GM12878 (cell line): ENCODE measurements around the gene HCK. TPM values are rescaled to one million over a fixed set of nuclear protein-coding genes. Genes with fewer than 3 reads are reported as not detected.

Experiments
- ATAC-seq: fragments of 200-7000 bp; cut with Tn5 transposase; 3 replicates; pipeline ENCODE4 v1.9.1; 2020; ENCODE audit warnings: mild to moderate bottlenecking, moderate library complexity
- BruUV-seq: library from RNA; stranded (reverse); fragments of 400-500 nt; replicated peaks from 2 replicates; lab custom pipeline; 2021; lab: Mats Ljungman, UMichigan
- CTCF ChIA-PET: fragments of 300-600 bp; sonication (Branson Sonifier 250); formaldehyde crosslinking; extraction: SDS; loops from one replicate; lab custom pipeline; 2021; ENCODE audit warnings: inconsistent platforms; lab: Yijun Ruan, JAX
- POLR2A ChIA-PET: fragments of 350-600 bp; formaldehyde crosslinking; extraction: SDS; loops from one replicate; lab custom pipeline; 2021; ENCODE audit warnings: inconsistent platforms; lab: Charles Lee
- RAD21 ChIA-PET: fragments of 300-600 bp; sonication (Branson Sonifier 250); formaldehyde crosslinking; loops from one replicate; lab custom pipeline; 2023; ENCODE audit warnings: antibody characterized with exemption; ENCODE audit not compliant: unreplicated experiment; lab: Charles Lee
- SMC1A ChIA-PET: fragments of 300-600 bp; sonication (Branson Sonifier 250); formaldehyde crosslinking; loops from one replicate; lab custom pipeline; 2023; ENCODE audit not compliant: unreplicated experiment, uncharacterized antibody; lab: Charles Lee
- DNase-seq: peaks from one replicate; pipeline ENCODE4 v3.0.0-alpha.2; 2011; ENCODE audit warnings: low read depth, low spot score
- FAIRE-seq: peaks from 3 replicates; lab custom pipeline; 2011; peaks lifted over from hg19 to GRCh38; lab: Jason Lieb, UNC
- H2AFZ ChIP-seq: 2 replicates; pipeline ENCODE4 v1.6.0; 2011; ENCODE audit warnings: low read depth, low read length, control low read depth; ENCODE audit not compliant: control insufficient read depth
- H3K27ac ChIP-seq: 2 replicates; pipeline ENCODE4 v1.5.1; 2011; ENCODE audit warnings: control low read depth; ENCODE audit not compliant: control insufficient read depth, insufficient read depth
- H3K27me3 ChIP-seq, 2 experiments: replicated peaks in 1 of 2; 2 replicates each; pipeline versions ENCODE4 v1.6.0 to v1.6.1; 2011; ENCODE audit warnings: low read length in 1 of 2; ENCODE audit not compliant: control insufficient read depth in 2 of 2, insufficient read depth in 2 of 2
- H3K36me3 ChIP-seq, 2 experiments: 2 replicates each; pipeline ENCODE4 v1.5.1; 2011; ENCODE audit warnings: low read length in 1 of 2; ENCODE audit not compliant: control insufficient read depth in 2 of 2, insufficient read depth in 2 of 2
- H3K4me1 ChIP-seq: 2 replicates; pipeline ENCODE4 v1.6.1; 2011; ENCODE audit warnings: mild to moderate bottlenecking, low read length, moderate library complexity, mixed read lengths; ENCODE audit not compliant: control insufficient read depth, insufficient read depth
- H3K4me2 ChIP-seq: 2 replicates; pipeline ENCODE4 v1.6.0; 2011; ENCODE audit warnings: control low read depth; ENCODE audit not compliant: control insufficient read depth, insufficient read depth
- H3K4me3 ChIP-seq: fragments of 200-600 bp; sonication (generic); 2 replicates; pipeline ENCODE4 v1.5.1; 2016
- H3K79me2 ChIP-seq: 2 replicates; pipeline ENCODE4 v1.6.0; 2011; ENCODE audit warnings: low read length; ENCODE audit not compliant: control insufficient read depth, insufficient read depth
- H3K9ac ChIP-seq: 2 replicates; pipeline ENCODE4 v1.8.0; 2011; ENCODE audit warnings: low read length, control low read depth, mixed read lengths; ENCODE audit not compliant: control insufficient read depth, insufficient read depth
- H3K9me3 ChIP-seq: replicated peaks from 3 replicates; pipeline ENCODE4 v1.5.1; 2011; ENCODE audit warnings: mild to moderate bottlenecking, low read length; ENCODE audit not compliant: control insufficient read depth, insufficient read depth
- H4K20me1 ChIP-seq: 2 replicates; pipeline ENCODE4 v1.6.0; 2011; ENCODE audit not compliant: control insufficient read depth, insufficient read depth
- IKZF1 ChIP-seq: fragments of 450-650 bp; conservative IDR thresholded peaks from 2 replicates; pipeline ENCODE4 v1.6.1; 2017; ENCODE audit warnings: antibody characterized with exemption, mild to moderate bottlenecking
- MTA2 ChIP-seq: fragments of 450-650 bp; IDR thresholded peaks from 2 replicates; pipeline ENCODE4 v1.6.1; 2016; ENCODE audit warnings: low read depth, mild to moderate bottlenecking, moderate library complexity
- NR2C2 ChIP-seq: IDR thresholded peaks from 2 replicates; pipeline ENCODE4 v1.6.1; 2011; ENCODE audit warnings: borderline replicate concordance, low read depth; ENCODE audit not compliant: control insufficient read depth, insufficient read length
- RAD21 ChIP-seq: IDR thresholded peaks from 2 replicates; pipeline ENCODE4 v1.6.1; 2011; ENCODE audit warnings: mild to moderate bottlenecking, low read depth, low read length, moderate library complexity; ENCODE audit not compliant: insufficient read depth
- SIN3A ChIP-seq: IDR thresholded peaks from 2 replicates; pipeline ENCODE4 v1.6.1; 2012; ENCODE audit warnings: low read depth, low read length, improper control_type of control experiment
- SMAD1 ChIP-seq: fragments of 450-650 bp; IDR thresholded peaks from 2 replicates; pipeline ENCODE4 v1.6.1; 2018; ENCODE audit warnings: mild to moderate bottlenecking, low read depth; ENCODE audit not compliant: partially characterized antibody
- ZNF24 ChIP-seq: fragments of 450-650 bp; IDR thresholded peaks from 2 replicates; pipeline ENCODE4 v1.6.1; 2017; ENCODE audit warnings: antibody characterized with exemption, mild to moderate bottlenecking
- ZNF622 ChIP-seq: fragments of 450-650 bp; IDR thresholded peaks from 2 replicates; pipeline ENCODE4 v1.6.1; 2017; ENCODE audit warnings: mild to moderate bottlenecking, inconsistent platforms
- WGBS: methylation state at CpG from one replicate; pipeline ENCODE4 v1.1.6; 2016; ENCODE audit warnings: low lambda C conversion rate; ENCODE audit not compliant: insufficient replicate concordance, insufficient coverage; ENCODE audit errors: missing lambda C conversion rate; 5-methylcytosine and 5-hydroxymethylcytosine counted together
- in situ Hi-C: fragments of 300-500 bp; cut with MboI; formaldehyde crosslinking; loops from 9 replicates; pipeline ENCODE4 v1.14.3; 2018; ENCODE audit warnings: mixed read lengths
- intact Hi-C: fragments of 100-400 bp; cut with micrococcal nuclease; formaldehyde crosslinking; loops from one replicate; pipeline ENCODE4 v1.14.2; 2022; ENCODE audit not compliant: unreplicated experiment
- polyA plus RNA-seq, 11 experiments: library from polyadenylated mRNA; depleted of rRNA in 4 of 11; unstranded in 6 of 11; stranded (reverse) in 5 of 11; fragments of >200 nt; fragmentation: Nextera tagmentation in 4 of 11; fragmentation: Illumina TruSeq in 1 of 11; extraction: Ambion mirVana in 4 of 11; extraction: Trizol in 1 of 11; gene quantifications; 1 replicate in 1 of 11; 2 replicates in 10 of 11; pipeline versions ENCODE4 v1.2.1 to v1.2.3, GENCODE V29; 2011 to 2016; ENCODE audit warnings: inconsistent platforms in 2 of 11, missing spikeins in 2 of 11, low read depth in 1 of 11
- total RNA-seq, 4 experiments: library from RNA; depleted of rRNA in 3 of 4; stranded (reverse); fragments of >200 nt in 3 of 4; fragmentation: Illumina TruSeq in 1 of 4; extraction: Trizol in 1 of 4; gene quantifications; 2 replicates each; pipeline versions ENCODE4 v1.2.1 to v1.2.3, GENCODE V29; 2013 to 2021
- TF ChIP-seq, protein P1 (sequence below): fragments of 450-650 bp; formaldehyde crosslinking; IDR thresholded peaks from 2 replicates; pipeline ENCODE4 v1.5.0; 2022; ENCODE audit warnings: mild to moderate bottlenecking, missing genetic modification characterization
- TF ChIP-seq, protein P2 (sequence below): IDR thresholded peaks from 2 replicates; pipeline ENCODE4 v1.6.1; 2011; ENCODE audit warnings: borderline replicate concordance, low read depth, mild to moderate bottlenecking, moderate library complexity, mixed read lengths, low read length; ENCODE audit not compliant: insufficient read depth; ENCODE audit errors: extremely low read length
- TF ChIP-seq, protein P3 (sequence below): fragments of 450-650 bp; IDR thresholded peaks from 2 replicates; pipeline ENCODE4 v1.6.1; 2018; ENCODE audit warnings: borderline replicate concordance, mild to moderate bottlenecking; ENCODE audit not compliant: partially characterized antibody
- TF ChIP-seq, protein P4 (sequence below): fragments of 450-650 bp; IDR thresholded peaks from 2 replicates; pipeline ENCODE4 v1.6.1; 2016; ENCODE audit warnings: mild to moderate bottlenecking, moderate library complexity, borderline replicate concordance

Gene HCK
- total and polyA plus RNA-seq, 10 of the 15 experiments (the other 5 are each of a cell fraction or from before 2014, with no cell fraction given) = 1.3 to 30.3 (median 18.5) TPM

DNA sequence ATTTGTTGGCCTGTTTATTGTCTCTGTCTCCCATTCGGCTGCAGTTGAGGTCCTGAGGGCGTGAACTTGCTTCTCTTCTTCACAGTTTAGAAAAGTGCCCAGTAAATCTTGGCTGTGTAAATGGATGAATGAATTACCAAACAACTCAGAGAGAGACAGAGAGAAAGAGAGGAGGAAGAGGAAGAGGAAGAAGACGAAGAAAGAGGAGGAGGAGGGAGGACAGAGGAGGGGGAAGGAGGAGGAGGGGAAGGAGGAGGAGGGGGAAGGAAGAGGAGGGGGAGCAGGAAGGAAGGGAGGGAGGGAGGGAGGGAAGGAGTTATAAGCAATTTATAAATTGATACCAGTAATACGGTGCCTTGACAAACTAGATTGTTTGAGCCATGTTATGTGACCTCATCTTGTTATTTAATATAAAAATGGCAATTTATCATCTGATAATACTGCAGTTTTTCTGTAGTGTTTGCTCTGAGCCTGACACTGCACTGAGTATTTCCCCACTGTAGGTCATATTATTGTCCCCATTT, 18.7 kb downstream of the HCK start:
- no peaks in the 10 kb centered on the region for H3K27me3 ChIP-seq
- no peak for FAIRE-seq
- 38% methylated on average over 3 of the region's 4 CpGs for WGBS
- TF ChIP-seq RAD21 (no peak), MTA2 (no peak), SIN3A (no peak), IKZF1 (no peak), ZNF622 (no peak), SMAD1 (no peak), NR2C2 (no peak), ZNF24 (no peak)
- TF ChIP-seq, protein P1, sequence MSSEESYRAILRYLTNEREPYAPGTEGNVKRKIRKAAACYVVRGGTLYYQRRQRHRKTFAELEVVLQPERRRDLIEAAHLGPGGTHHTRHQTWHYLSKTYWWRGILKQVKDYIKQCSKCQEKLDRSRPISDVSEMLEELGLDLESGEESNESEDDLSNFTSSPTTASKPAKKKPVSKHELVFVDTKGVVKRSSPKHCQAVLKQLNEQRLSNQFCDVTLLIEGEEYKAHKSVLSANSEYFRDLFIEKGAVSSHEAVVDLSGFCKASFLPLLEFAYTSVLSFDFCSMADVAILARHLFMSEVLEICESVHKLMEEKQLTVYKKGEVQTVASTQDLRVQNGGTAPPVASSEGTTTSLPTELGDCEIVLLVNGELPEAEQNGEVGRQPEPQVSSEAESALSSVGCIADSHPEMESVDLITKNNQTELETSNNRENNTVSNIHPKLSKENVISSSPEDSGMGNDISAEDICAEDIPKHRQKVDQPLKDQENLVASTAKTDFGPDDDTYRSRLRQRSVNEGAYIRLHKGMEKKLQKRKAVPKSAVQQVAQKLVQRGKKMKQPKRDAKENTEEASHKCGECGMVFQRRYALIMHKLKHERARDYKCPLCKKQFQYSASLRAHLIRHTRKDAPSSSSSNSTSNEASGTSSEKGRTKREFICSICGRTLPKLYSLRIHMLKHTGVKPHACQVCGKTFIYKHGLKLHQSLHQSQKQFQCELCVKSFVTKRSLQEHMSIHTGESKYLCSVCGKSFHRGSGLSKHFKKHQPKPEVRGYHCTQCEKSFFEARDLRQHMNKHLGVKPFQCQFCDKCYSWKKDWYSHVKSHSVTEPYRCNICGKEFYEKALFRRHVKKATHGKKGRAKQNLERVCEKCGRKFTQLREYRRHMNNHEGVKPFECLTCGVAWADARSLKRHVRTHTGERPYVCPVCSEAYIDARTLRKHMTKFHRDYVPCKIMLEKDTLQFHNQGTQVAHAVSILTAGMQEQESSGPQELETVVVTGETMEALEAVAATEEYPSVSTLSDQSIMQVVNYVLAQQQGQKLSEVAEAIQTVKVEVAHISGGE (CRISPR knock-in tag) = no peak
- TF ChIP-seq, protein P2, sequence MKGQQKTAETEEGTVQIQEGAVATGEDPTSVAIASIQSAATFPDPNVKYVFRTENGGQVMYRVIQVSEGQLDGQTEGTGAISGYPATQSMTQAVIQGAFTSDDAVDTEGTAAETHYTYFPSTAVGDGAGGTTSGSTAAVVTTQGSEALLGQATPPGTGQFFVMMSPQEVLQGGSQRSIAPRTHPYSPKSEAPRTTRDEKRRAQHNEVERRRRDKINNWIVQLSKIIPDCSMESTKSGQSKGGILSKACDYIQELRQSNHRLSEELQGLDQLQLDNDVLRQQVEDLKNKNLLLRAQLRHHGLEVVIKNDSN = no peak
- TF ChIP-seq, protein P3, sequence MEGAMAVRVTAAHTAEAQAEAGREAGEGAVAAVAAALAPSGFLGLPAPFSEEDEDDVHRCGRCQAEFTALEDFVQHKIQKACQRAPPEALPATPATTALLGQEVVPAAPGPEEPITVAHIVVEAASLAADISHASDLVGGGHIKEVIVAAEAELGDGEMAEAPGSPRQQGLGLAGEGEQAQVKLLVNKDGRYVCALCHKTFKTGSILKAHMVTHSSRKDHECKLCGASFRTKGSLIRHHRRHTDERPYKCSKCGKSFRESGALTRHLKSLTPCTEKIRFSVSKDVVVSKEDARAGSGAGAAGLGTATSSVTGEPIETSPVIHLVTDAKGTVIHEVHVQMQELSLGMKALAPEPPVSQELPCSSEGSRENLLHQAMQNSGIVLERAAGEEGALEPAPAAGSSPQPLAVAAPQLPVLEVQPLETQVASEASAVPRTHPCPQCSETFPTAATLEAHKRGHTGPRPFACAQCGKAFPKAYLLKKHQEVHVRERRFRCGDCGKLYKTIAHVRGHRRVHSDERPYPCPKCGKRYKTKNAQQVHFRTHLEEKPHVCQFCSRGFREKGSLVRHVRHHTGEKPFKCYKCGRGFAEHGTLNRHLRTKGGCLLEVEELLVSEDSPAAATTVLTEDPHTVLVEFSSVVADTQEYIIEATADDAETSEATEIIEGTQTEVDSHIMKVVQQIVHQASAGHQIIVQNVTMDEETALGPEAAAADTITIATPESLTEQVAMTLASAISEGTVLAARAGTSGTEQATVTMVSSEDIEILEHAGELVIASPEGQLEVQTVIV = no peak
- TF ChIP-seq, protein P4, sequence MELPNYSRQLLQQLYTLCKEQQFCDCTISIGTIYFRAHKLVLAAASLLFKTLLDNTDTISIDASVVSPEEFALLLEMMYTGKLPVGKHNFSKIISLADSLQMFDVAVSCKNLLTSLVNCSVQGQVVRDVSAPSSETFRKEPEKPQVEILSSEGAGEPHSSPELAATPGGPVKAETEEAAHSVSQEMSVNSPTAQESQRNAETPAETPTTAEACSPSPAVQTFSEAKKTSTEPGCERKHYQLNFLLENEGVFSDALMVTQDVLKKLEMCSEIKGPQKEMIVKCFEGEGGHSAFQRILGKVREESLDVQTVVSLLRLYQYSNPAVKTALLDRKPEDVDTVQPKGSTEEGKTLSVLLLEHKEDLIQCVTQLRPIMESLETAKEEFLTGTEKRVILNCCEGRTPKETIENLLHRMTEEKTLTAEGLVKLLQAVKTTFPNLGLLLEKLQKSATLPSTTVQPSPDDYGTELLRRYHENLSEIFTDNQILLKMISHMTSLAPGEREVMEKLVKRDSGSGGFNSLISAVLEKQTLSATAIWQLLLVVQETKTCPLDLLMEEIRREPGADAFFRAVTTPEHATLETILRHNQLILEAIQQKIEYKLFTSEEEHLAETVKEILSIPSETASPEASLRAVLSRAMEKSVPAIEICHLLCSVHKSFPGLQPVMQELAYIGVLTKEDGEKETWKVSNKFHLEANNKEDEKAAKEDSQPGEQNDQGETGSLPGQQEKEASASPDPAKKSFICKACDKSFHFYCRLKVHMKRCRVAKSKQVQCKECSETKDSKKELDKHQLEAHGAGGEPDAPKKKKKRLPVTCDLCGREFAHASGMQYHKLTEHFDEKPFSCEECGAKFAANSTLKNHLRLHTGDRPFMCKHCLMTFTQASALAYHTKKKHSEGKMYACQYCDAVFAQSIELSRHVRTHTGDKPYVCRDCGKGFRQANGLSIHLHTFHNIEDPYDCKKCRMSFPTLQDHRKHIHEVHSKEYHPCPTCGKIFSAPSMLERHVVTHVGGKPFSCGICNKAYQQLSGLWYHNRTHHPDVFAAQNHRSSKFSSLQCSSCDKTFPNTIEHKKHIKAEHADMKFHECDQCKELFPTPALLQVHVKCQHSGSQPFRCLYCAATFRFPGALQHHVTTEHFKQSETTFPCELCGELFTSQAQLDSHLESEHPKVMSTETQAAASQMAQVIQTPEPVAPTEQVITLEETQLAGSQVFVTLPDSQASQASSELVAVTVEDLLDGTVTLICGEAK = no peak

More for the DNA sequence above, 18.7 kb downstream of the HCK start:
- no peak overlapping the region for H3K9ac ChIP-seq
- peaks cover 26% of the 10 kb centered on the region for H3K4me1 ChIP-seq
- H3K27ac ChIP-seq = no peak overlapping the region
- no TSS peak for BruUV-seq
- H3K9me3 ChIP-seq = no peaks in the 10 kb centered on the region
- H4K20me1 ChIP-seq = no peaks in the 10 kb centered on the region
- DNase-seq = no peak
- no peak overlapping the region for H3K4me3 ChIP-seq
- ATAC-seq = no peak
- ChIA-PET CTCF (interaction anchor here (2.6 to 4.9 kb wide), 2 partner anchors 35 to 40 kb away, joined by 11 to 21 read pairs; no protein-coding TSS in a partner anchor), SMC1A (interaction anchor here (1.3 to 2.1 kb wide), 4 partner anchors 8 to 38 kb away, joined by 4 to 8 read pairs (median 4); no protein-coding TSS in a partner anchor), RAD21 (interaction anchor here (0.8 to 1.7 kb wide), 3 partner anchors 15 to 36 kb away, joined by 3 to 6 read pairs (median 3); no protein-coding TSS in a partner anchor), POLR2A (interaction anchor here (0.9 to 1.6 kb wide), 2 partner anchors 12 to 21 kb away, joined by 3 to 6 read pairs; no protein-coding TSS in a partner anchor)
- no peaks in the 10 kb centered on the region for H3K36me3 ChIP-seq
- no peak overlapping the region for H2AFZ ChIP-seq
- no peaks in the 10 kb centered on the region for H3K79me2 ChIP-seq
- intact Hi-C loops (no loop called here), in situ Hi-C loops (no loop called here)
- H3K4me2 ChIP-seq = no peak overlapping the region
